Retinal pigment epithelial cell (primary cell): Measurements from ENCODE around the gene TTC9B.

Source experiments
- DNase-seq: peaks from one replicate; pipeline ENCODE4 v3.0.0-alpha.2; 2010; ENCODE audit warnings: low read depth
- H3K4me3 ChIP-seq: 2 replicates; pipeline ENCODE4 v1.5.1; 2011; ENCODE audit warnings: mild to moderate bottlenecking, low read length, control low read depth, moderate library complexity
- CTCF ChIP-seq: conservative IDR thresholded peaks from 2 replicates; pipeline ENCODE4 v1.5.1; 2011; ENCODE audit warnings: low read depth, low read length, control low read depth, inconsistent platforms

TTC9B gene

GRCh38 chr19:40247735-40248262, 29.6 kb upstream of the TTC9B start:
- H3K4me3 ChIP-seq, result no peak overlapping the region
- no peak for TF ChIP-seq CTCF
- DNase-seq, result no peak

GRCh38 chr19:40247178-40247577, 29.0 kb upstream of the TTC9B start:
- DNase-seq, result no peak
- TF ChIP-seq CTCF, result no peak
- no peak overlapping the region for H3K4me3 ChIP-seq

GRCh38 chr19:40246292-40247073, 28.3 kb upstream of the TTC9B start:
- no peak overlapping the region for H3K4me3 ChIP-seq
- no peak for TF ChIP-seq CTCF
- DNase-seq, result no peak

- no peak for TF ChIP-seq CTCF
- no peak for DNase-seq
- no peak overlapping the region for H3K4me3 ChIP-seq
Measured at GRCh38 chr19:40245506-40246128, 27.4 kb upstream of the TTC9B start.

GRCh38 chr19:40244579-40245317, 26.6 kb upstream of the TTC9B start:
- no peak for DNase-seq
- no peak for TF ChIP-seq CTCF

GRCh38 chr19:40243181-40243580, 25.0 kb upstream of the TTC9B start:
- TF ChIP-seq CTCF, result no peak
- DNase-seq, result no peak
- H3K4me3 ChIP-seq, result no peak overlapping the region

More at GRCh38 chr19:40244579-40245317, 26.6 kb upstream of the TTC9B start:
- no peak overlapping the region for H3K4me3 ChIP-seq
